Adipocyte (in vitro differentiated cells): ENCODE results near the gene CCDC81.
"Not testable (repeated sequence)": the region's sequence is repeated elsewhere in the genome, so short reads cannot be mapped to it uniquely, and the experiment has no call there.

ENCODE experiments used
- DNase-seq: peaks from one replicate; pipeline ENCODE4 v3.0.0-alpha.2; 2015; ENCODE audit warnings: low read depth
- H3K27me3 ChIP-seq: replicated peaks from 2 replicates; pipeline ENCODE4 v1.7.0; 2013; ENCODE audit warnings: mild to moderate bottlenecking, low read length, moderate library complexity; ENCODE audit not compliant: control insufficient read depth, insufficient read depth
- H3K36me3 ChIP-seq: 2 replicates; pipeline ENCODE4 v1.7.0; 2013; ENCODE audit warnings: low read length, mild to moderate bottlenecking, moderate library complexity; ENCODE audit not compliant: control insufficient read depth, insufficient read depth, severe bottlenecking
- H3K4me1 ChIP-seq: 2 replicates; pipeline ENCODE4 v1.7.0; 2013; ENCODE audit warnings: mild to moderate bottlenecking, low read length, moderate library complexity; ENCODE audit not compliant: control insufficient read depth, insufficient read depth
- H3K4me3 ChIP-seq: 2 replicates; pipeline ENCODE4 v1.7.0; 2013; ENCODE audit warnings: mild to moderate bottlenecking, low read length, moderate library complexity
- H3K9ac ChIP-seq: 2 replicates; pipeline ENCODE4 v1.7.0; 2013; ENCODE audit warnings: mild to moderate bottlenecking, low read length, moderate library complexity
- H3K9me3 ChIP-seq: 2 replicates; pipeline ENCODE4 v1.7.0; 2013; ENCODE audit warnings: mild to moderate bottlenecking, low read length, moderate library complexity; ENCODE audit not compliant: control insufficient read depth

CCDC81 gene

DNA sequence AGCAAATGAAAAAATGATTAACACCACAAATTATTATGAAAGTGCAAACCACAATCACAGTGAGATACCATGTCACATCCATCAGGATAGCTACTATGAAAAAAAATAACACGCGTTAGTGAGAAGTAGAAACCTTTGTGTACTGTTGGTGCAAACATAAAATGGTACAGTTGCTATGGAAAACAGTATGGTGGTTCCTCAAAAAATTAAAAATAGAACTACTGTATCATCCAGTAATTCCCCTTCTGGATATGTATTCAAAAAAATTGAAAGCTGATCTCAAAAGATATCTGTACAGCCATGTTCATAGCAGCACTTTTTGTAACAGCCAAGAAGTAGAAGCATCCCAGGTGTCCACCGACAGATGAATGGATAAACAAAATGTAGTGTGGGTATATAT lies 43.4 kb downstream of the CCDC81 start:
- Histone ChIP-seq H3K9ac (no peak overlapping the region), H3K27me3 (no peaks in the 10 kb centered on the region), H3K9me3 (no peaks in the 10 kb centered on the region), H3K4me1 (no peaks in the 10 kb centered on the region), H3K4me3 (no peak overlapping the region), H3K36me3 (no peaks in the 10 kb centered on the region)
- DNase-seq: no peak

DNA sequence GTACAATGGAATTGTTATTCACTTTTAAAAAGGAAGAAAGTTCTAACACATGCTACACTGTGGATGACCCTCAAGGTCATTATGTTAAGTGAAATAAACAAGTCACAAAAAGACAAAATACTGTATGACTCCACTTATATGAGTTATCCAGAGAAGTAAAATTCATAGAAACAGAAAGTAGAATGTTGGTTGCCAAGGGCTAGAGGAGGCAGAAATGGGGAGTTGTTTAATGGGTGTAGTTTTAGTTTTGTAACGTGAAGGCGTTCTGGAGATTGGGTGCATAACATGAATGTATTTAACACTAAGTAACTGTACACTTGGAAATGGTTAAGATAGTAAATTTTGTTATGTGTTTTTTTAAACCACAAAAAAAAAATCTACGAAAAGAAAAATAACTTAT lies 43.8 kb downstream of the CCDC81 start:
- H3K9me3 ChIP-seq: no peaks in the 10 kb centered on the region
- no peaks in the 10 kb centered on the region for H3K4me1 ChIP-seq
- no peaks in the 10 kb centered on the region for H3K36me3 ChIP-seq
- H3K27me3 ChIP-seq: no peaks in the 10 kb centered on the region
- no peak overlapping the region for H3K9ac ChIP-seq
- no peak for DNase-seq
- H3K4me3 ChIP-seq: no peak overlapping the region

GRCh38 chr11:86418917-86419316 lies 44.2 kb downstream of the CCDC81 start:
- no peak overlapping the region for H3K4me3 ChIP-seq
- no peaks in the 10 kb centered on the region for H3K27me3 ChIP-seq
- no peaks in the 10 kb centered on the region for H3K9me3 ChIP-seq
- DNase-seq: peak; percentile 30
- no peaks in the 10 kb centered on the region for H3K36me3 ChIP-seq
- no peak overlapping the region for H3K9ac ChIP-seq
- H3K4me1 ChIP-seq: peaks cover 1% of the 10 kb centered on the region

- no peak for DNase-seq
- Histone ChIP-seq H3K27me3 (no peaks in the 10 kb centered on the region), H3K36me3 (no peaks in the 10 kb centered on the region), H3K9ac (no peak overlapping the region), H3K4me1 (peaks cover 5% of the 10 kb centered on the region), H3K9me3 (peaks cover 4% of the 10 kb centered on the region), H3K4me3 (no peak overlapping the region)
Observed at GRCh38 chr11:86421946-86422345, 47.3 kb downstream of the CCDC81 start.

GRCh38 chr11:86422371-86422770 lies 47.7 kb downstream of the CCDC81 start:
- no peak for DNase-seq
- no peak overlapping the region for H3K9ac ChIP-seq
- H3K27me3 ChIP-seq: no peaks in the 10 kb centered on the region

DNA sequence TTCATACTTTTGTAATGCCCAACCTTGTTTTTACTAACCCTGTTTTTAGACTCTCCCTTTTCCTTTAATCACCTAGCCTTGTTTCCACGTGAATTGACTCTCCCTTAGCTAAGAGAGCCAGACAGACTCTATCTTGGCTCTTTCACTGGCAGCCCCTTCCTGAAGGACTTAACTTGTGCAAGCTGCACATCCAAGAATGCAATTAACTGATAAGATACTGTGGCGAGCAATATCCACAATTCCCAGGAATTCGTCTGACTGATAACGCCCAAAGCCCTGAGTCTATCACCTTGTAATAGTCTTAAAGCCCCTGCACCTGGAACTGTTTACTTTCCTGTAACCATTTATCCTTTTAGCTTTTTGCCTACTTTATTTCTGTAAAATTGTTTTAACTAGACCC lies 48.8 kb downstream of the CCDC81 start:
- H3K4me1 ChIP-seq, H3K4me3 ChIP-seq: not testable (repeated sequence)

More at GRCh38 chr11:86422371-86422770, 47.7 kb downstream of the CCDC81 start:
- Histone ChIP-seq H3K4me3 (no peak overlapping the region), H3K9me3 (peaks cover 4% of the 10 kb centered on the region), H3K4me1 (peaks cover 5% of the 10 kb centered on the region), H3K36me3 (no peaks in the 10 kb centered on the region)

GRCh38 chr11:86427441-86427840 lies 52.8 kb downstream of the CCDC81 start:
- Histone ChIP-seq H3K9me3 (peaks cover 6% of the 10 kb centered on the region), H3K9ac (no peak overlapping the region), H3K4me1 (peaks cover 5% of the 10 kb centered on the region), H3K27me3 (no peaks in the 10 kb centered on the region), H3K36me3 (peaks cover 5% of the 10 kb centered on the region), H3K4me3 (no peak overlapping the region)
- no peak for DNase-seq

More for the DNA sequence above, 48.8 kb downstream of the CCDC81 start:
- not testable (repeated sequence) for H3K27me3 ChIP-seq, H3K36me3 ChIP-seq, DNase-seq, H3K9ac ChIP-seq, H3K9me3 ChIP-seq

- Histone ChIP-seq H3K4me3 (no peak overlapping the region), H3K36me3 (peaks cover 10% of the 10 kb centered on the region), H3K9me3 (peaks cover 6% of the 10 kb centered on the region)
Observed at GRCh38 chr11:86431258-86431657, 56.6 kb downstream of the CCDC81 start.

DNA sequence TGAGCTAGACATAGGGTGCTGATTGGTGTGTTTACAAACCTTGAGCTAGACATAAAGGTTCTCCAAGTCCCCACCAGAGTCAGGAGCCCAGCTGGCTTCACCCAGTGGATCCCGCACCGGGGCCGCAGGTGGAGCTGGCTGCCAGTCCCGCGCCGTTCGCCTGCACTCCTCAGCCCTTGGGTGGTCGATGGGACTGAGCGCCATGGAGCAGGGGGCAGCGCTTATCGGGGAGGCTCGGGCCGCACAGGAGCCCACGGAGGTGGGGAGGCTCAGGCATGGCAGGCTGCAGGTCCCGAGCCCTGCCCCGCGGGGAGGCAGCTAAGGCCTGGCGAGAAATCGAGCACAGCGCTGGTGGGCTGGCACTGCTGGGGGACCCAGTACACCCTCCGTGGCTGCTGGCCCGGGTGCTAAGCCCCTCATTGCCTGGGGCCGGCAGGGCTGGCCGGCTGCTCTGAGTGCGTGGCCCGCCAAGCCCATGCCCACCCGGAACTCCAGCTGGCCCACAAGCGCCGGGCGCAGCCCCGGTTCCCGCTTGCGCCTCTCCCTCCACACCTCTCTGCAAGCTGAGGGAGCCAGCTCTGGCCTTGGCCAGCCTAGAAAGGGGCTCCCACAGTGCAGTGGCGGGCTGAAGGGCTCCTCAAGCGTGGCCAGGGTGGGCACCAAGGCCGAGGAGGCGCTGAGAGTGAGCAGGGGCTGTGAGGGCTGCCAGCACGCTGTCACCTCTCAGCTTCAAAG lies 58.8 kb downstream of the CCDC81 start:
- not testable (repeated sequence) for H3K36me3 ChIP-seq, H3K9ac ChIP-seq, H3K9me3 ChIP-seq, H3K4me3 ChIP-seq, H3K27me3 ChIP-seq, DNase-seq, H3K4me1 ChIP-seq

More at GRCh38 chr11:86431258-86431657, 56.6 kb downstream of the CCDC81 start:
- H3K27me3 ChIP-seq: no peaks in the 10 kb centered on the region
- H3K4me1 ChIP-seq: no peaks in the 10 kb centered on the region
- no peak for DNase-seq
- H3K9ac ChIP-seq: no peak overlapping the region

DNA sequence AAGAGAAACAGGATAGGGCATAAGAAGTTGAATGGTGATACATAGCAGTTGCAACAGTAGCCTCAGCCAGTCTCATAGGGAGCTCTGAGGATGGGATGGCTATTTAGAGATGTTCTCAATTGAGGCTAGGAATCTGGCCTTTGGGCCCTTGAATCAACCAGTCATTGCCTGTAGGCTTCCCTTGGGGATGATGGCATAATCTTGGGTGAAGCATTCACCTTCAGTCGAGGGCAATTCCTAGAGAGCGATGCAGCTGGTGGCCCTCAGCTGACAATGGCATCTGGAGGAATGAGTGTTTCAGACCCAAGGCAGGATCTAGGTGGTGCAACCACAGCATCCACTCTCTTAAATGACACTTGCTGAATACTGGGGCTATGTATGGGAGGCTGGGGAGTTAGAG lies 61.0 kb downstream of the CCDC81 start:
- Histone ChIP-seq H3K9ac (no peak overlapping the region), H3K9me3 (no peaks in the 10 kb centered on the region), H3K27me3 (no peaks in the 10 kb centered on the region), H3K4me3 (no peak overlapping the region), H3K36me3 (peaks cover 10% of the 10 kb centered on the region), H3K4me1 (peaks cover 14% of the 10 kb centered on the region)
- DNase-seq: no peak

DNA sequence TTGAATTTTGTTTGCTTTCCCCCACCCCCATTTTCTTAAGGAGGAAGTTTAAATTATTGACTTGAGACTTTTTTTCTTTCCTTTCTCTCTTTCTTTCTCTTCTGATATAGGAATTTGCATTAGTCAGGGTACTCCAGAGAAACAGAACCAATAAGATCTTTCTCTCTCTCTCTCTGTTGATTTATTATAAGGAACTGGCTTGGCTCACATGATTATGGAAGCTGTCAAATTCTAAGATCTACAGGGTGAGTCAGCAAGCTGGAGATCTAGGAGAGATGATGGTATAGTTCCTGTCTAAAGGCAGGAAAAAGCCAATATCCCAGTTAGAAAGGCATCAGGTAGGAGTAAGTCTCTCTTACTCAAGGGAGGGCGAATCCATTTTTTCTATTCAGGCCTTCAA lies 64.0 kb downstream of the CCDC81 start:
- no peak overlapping the region for H3K9ac ChIP-seq
- no peaks in the 10 kb centered on the region for H3K9me3 ChIP-seq
- H3K4me1 ChIP-seq: peaks cover 42% of the 10 kb centered on the region
- no peak overlapping the region for H3K4me3 ChIP-seq
- H3K27me3 ChIP-seq: no peaks in the 10 kb centered on the region
- no peak for DNase-seq
- H3K36me3 ChIP-seq: peaks cover 5% of the 10 kb centered on the region

DNA sequence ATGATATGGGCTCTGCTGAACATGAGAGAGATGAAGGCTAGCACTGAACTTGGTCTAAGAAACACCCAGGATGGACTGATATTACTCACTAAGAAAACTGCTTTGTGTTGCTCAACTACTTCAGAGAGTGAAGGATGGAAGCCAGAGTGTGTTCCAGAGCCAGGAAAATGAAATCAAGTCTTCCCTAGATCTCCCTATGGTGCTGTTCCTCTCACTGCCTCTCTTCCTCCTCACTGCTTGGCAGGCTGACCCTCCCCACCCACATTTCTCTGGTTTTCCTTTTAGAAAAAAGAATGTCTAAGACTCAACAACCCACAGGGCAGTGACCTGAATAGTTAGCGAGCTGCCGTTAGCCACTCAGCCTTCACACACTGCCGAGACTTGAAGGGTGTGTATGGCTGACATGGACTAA lies 65.6 kb downstream of the CCDC81 start:
- Histone ChIP-seq H3K9ac (peak overlapping the region; percentile 74), H3K4me3 (peak overlapping the region; percentile 25), H3K9me3 (no peaks in the 10 kb centered on the region), H3K27me3 (no peaks in the 10 kb centered on the region), H3K36me3 (peaks cover 19% of the 10 kb centered on the region), H3K4me1 (peaks cover 42% of the 10 kb centered on the region)
- DNase-seq: peak; percentile 78
